Right hindlimb (tissue), 1 donor: Measurements from ENCODE around the gene PCBP3.
A peak's percentile ranks its signal among the peaks of the same experiment; 100 is the strongest.
"Not testable (repeated sequence)": the region's sequence is repeated elsewhere in the genome, so short reads cannot be mapped to it uniquely, and the experiment has no call there.

Experiments used
- DNase-seq: peaks from one replicate; pipeline ENCODE4 v3.0.0-alpha.2; 2018

The PCBP3 gene

GRCh38 chr21:45975667-45976409, 332.3 kb downstream of the PCBP3 start:
- not testable (repeated sequence) for DNase-seq

GRCh38 chr21:45976701-45977311, 333.3 kb downstream of the PCBP3 start:
- DNase-seq = peak; percentile 38

DNA sequence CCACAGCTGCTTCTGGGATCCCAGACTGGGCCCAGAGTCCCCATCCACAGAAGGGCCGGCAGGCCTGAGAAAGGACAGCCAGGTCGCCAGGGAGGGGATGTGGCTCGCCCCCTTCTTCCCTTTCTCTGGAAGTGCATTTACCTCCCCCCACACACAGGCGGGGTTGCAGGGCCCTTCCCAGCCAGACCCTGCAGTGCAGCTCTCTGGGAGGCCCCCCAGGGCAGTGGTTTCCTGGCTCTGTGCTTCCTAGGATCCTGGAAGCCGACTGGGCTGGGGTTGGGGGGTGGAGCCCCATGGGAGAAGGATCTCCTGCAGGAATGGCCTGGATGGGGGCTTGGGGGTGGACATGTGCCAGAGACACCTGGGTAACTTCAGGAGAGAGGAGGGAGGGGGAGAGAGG, 333.9 kb downstream of the PCBP3 start:
- DNase-seq = peak; percentile 71

DNA sequence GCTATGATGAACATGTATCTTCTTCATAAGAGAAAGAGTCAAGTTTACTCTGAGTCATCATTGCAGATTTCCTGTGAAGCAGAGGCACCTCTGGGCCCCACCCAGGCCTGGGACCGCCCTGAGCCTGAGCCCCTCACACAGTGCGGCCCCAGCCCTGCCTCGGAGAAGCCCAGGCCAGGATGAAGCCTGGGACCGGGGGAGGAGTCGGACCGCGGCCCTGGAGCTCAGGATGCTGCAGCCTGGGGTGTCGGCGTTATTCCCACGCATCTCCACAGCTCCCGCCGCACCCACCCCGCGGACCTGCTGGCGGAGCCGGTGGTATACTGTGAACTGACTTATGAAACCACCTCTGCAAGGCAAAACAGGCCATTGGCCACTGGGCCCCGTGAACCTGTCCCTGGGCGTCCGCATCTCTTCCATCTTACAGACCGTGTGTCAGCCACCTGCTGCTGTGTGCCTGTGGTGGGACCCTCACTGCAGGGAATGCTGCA, 335.7 kb downstream of the PCBP3 start:
- peak; percentile 55 for DNase-seq

- no peak for DNase-seq
These were observed 336.1 kb downstream of the PCBP3 start for GRCh38 chr21:45979651-45980050.

GRCh38 chr21:45980271-45980670, 336.7 kb downstream of the PCBP3 start:
- DNase-seq = peak; percentile 16

GRCh38 chr21:45980697-45981096, 337.2 kb downstream of the PCBP3 start:
- DNase-seq = no peak

- peak; percentile 95 for DNase-seq
These were observed 337.9 kb downstream of the PCBP3 start, which contains the start of gene COL6A1 for GRCh38 chr21:45981151-45982091. TSS of gene COL6A1 (plus strand) at chr21:45981770. CDS start at chr21:45981851, 81 bp downstream.

DNA sequence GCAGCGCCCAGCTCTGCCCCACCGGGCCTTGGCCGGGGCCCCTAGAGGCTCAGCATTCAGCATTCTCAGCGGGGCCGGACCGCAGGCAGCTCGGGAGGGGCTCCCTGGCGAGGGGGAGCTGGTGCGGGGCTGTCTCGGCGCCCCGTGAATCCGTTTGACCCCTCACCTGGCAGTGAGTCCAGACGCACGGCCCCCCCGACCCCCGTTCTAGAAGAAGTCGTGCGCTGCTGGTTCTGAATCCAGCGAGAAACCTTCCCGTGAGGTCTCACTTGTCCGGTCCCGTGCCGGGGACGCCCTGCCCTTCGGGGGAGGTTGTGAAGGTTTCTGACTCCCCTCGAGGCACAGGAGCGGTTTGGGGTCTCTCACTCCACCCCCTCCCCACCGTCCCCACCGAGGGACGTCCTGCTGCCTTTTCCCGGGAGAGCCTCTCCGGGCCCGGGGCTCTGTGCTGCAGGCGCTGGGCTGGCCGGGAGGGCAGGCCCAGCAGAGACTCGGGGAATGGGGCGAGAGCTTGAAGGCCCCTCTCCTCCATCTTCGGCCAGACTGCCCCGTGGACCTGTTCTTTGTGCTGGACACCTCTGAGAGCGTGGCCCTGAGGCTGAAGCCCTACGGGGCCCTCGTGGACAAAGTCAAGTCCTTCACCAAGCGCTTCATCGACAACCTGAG, 338.7 kb downstream of the PCBP3 start:
- DNase-seq = peak; percentile 65

- peak; percentile 19 for DNase-seq
These were observed 339.5 kb downstream of the PCBP3 start for GRCh38 chr21:45982758-45983648.

GRCh38 chr21:45983649-45983965, 340.1 kb downstream of the PCBP3 start:
- no peak for DNase-seq

DNA sequence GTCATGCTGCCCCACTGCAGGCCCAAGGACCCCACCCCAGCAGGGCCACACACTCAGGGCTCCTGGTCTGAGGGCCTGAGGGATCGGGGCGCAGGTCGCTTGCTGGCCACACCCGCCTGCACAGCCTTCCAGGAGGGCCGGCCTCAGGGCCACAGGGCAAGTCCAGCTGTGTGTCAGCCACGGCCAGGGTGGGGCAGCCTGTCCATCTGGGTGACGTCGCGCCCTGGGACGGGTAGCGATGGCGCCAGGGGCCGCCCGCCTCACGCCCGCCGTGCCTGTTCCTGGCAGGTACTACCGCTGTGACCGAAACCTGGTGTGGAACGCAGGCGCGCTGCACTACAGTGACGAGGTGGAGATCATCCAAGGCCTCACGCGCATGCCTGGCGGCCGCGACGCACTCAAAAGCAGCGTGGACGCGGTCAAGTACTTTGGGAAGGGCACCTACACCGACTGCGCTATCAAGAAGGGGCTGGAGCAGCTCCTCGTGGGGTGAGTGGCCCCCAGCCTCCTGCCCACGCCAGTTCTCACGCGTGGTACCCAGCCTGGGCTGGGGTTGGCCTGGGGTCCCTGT, 340.5 kb downstream of the PCBP3 start:
- no peak for DNase-seq

DNA sequence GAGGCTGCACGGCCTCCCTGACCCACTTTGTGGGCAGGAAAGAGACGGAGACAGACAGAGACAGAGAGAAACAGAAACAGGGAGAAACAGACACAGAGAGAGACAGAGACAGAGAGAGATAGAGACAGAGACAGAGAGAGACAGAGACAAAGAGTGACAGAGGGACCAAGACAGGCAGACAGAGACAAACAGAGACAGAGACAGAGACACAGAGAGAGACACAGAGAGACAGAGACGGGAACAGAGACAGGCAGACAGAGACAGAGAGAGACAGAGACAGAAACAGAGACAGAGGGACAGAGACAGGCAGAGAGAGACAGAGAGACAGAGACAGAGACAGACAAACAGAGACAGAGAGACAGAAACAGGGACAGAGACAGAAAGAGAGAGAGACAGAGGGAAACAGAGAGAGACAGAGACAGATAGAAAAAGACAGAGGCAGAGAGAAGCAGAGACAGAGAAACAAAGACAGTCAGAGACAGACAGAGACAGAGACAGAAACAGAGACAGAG, 341.1 kb downstream of the PCBP3 start:
- DNase-seq = no peak

DNA sequence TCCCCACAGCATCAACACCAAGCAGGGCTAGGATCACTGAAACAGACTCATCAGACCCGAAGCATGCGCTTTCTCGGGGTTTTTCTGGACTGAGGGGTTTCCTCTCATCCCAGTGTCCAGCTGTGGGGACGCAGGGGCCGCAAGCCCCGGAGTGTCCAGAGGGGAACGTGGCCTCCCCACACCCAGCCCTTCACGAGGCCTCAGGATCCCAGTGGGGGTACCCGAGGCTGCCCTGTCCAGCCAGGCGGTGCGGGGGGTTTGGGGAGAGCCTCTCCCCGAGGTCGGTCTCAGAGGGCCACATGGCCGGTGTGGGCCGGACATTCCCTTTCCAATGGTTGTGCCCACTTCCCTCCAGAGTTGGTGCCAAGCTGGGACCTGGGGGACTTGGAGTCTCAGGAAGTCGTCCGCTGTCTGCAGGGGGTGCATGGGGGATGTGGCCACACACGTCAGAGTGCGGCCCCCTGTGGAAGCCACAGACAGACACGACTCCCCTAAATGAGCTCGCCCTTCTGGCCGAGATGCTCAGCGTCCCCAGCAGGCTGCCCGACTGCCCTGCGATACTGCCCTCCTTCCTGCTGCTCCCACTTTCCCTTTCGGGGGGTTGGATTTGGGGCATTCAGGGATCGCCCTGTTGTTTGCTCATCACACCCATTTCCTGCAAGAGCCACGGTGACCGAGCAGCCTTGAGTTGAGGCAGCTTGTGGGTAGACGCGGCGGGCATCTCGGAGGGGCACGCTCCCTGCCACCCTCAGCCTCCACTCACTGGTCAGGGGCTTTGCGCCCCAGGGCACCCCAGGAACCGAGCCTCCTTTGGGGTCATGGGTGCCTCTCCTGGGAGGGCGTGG, 342.2 kb downstream of the PCBP3 start:
- DNase-seq = no peak

- no peak for DNase-seq
These were observed 343.0 kb downstream of the PCBP3 start for GRCh38 chr21:45986316-45987051.

DNA sequence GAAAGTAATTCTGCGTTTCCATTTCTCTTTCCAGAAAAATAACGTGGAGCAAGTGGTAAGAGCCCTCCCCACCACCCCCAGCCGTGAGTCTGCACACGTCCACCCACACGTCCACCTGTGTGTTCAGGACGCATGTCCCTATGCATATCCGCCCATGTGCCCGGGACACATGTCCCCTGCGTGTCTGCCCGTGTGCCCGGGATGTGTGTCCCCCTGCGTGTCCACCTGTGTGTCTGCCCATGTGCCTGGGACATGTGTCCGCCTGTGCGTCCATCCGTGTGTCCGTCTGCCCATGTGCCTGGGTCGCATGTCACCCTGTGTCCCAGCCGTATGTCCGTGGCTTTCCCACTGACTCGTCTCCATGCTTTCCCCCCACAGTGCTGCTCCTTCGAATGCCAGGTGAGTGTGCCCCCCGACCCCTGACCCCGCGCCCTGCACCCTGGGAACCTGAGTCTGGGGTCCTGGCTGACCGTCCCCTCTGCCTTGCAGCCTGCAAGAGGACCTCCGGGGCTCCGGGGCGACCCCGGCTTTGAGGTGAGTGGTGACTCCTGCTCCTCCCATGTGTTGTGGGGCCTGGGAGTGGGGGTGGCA, 343.7 kb downstream of the PCBP3 start:
- no peak for DNase-seq

DNA sequence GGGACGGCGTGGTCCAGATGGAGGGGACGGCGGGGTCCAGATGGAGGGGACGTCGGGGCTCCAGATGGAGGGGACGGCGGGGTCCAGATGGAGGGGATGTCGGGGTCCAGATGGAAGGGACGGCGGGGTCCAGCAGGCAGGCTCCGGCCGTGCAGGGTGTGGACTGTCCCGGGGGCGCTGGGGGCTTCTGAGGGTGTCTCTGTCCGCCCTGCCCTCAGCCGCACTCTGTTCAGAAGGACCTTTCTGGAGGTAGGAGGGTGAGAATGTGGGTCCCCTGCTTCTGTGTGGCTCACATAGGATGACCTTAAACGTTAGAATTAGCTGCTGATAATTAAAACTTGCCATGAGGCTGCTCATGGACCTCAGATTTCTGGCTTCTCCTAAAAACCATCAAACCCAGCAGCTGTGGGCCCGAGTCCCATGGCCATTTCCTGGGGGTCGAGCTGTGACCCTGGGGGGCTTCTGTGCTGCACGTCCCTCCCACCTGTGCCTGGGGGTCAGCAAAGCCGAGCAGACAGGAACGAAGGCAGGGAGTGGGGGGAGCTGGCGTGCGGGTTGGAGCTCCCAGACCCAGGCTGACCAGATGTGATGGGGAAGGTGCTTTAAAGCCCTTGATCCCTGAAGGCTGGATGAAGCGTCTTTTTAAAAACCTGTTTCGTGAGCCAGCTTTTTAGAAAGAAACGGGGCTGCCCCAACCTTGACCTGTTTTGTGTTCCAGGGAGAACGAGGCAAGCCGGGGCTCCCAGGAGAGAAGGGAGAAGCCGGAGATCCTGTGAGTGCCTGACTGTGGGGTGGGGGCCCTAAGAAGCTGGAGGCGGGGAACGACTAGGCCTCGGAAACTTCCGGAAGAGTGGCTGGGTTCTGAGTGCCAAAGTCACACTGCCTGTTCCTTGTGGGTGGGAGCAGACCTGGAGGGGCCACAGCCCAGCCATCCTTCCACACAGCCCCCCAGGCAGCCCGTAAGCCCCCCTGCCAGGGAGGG, 345.1 kb downstream of the PCBP3 start:
- DNase-seq = no peak
